G401.6 (cell line): ENCODE results near the gene RNFT2.

ENCODE experiments used
- FAIRE-seq: peaks from 2 replicates; lab custom pipeline; 2012; peaks lifted over from hg19 to GRCh38; lab: Jason Lieb, UNC

The RNFT2 gene

DNA sequence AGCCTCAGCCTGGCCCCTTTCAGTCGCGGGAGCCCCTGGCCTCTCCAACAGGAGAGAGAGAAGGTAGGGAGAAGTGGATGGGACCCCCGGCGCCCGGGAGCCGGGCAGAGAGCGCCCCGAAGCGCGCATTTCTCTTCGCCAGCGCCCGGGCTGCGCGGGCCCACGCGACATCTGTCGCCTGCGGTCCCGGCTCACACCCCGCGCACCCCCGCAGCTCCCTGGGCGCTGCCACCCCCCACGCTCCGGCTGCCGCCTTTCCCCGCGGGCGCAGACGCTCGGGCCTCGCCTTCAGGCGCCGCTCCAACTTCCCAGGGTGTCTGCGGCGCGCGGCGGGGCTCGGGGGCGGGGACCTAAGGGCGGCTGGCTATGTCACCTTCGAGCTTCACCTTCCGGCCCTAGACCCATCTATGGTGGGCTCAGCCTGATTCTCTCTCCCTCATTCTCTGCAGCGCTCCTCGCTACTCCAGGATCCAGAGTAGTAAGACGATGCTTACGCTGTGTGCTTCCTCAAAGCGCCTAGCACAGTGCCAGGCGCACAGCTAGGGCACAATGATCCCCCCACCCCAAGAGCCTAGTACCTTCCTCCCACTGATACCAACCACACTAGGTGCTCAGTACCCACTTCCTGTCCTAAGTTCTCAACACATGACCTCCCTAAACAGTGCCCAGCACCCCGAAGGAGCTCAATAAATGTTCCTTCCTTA lies 141.5 kb downstream of the RNFT2 start:
- no peak for FAIRE-seq

DNA sequence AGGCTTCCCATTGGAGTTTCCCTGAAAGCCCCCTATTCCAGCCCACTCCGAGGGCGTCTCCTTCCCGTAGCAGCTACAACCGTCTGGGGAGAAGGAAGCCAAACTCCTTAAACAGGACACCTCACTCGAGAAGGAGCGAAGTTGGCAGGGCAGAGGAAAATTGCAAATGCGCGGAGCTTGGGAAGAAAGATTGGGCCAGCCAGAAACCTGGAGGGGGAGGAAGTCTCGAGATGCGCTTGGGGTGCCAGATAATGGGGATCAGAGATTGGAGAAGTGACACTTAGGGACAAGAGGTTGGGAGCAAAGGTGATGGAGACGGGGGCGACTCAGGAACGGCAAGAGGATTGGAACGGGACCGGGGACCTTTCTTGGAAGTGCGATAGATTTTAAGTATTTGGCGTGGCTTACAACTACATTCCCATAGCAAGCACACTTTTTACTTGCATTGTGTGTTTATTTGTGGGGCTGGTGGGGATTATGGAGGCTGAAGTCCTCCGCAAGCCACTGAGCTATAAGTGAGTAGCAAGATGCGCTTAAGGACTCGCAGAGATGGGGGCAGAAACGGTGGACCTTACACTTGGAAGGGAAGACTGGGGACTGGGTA lies 142.2 kb downstream of the RNFT2 start:
- FAIRE-seq = no peak

DNA sequence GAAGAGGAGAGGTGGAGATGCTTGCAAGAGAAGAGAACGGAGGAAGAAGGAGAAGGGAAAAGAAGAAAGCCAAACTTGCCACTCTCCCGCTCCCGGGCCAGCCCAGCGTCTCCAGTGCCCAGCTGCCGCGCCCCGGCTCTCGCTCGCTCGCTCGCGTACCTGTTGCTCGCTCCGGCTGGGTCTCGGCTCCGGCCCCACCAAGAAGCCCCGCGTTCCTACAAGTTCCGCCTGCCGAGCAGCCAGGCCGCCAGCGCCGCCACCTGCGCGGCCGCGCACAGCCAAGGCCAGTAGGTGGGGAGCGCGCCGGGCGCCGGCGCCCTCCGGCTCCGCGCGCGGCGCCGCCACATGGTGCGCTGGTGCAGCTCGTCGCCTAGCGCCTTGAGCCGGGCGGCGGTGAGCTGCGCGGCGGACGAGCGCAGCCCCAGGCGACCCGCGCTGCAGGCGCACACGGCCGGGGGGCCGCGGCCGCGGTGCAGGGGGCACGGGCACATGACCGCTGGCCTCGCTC lies 142.8 kb downstream of the RNFT2 start:
- FAIRE-seq = no peak

DNA sequence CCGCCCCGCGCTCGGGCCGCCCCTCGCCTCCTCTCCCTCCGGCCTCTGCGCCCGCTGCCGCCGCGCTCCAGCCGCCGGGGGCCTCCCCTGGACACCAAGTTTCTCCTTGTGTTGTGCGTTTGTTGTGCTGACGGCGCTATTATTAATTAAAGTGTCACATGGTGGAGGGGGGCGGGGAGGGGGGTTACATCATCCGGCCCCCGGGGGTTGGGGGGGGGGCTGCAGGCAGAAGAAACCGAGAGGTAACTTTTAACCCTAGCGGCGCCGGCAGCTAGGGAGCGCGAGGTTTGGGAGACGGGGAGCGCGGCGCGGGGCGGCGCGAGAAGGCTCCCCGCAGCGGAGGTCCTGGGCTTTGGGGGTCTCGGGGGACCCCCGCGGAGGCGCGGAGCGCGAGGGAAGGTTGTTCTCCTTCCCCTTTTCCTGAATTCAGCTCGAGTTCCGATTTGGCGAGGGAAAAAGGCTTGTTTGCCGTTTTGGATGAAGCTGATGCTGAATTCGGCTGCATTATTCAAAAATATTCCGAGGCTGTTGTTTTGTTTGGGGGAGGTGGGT lies 143.3 kb downstream of the RNFT2 start, which contains the start of gene HRK:
Gene HRK (minus strand): TSS at position 117 of the 552 bp plus-strand sequence. CDS start 134 bp downstream, outside the sequence.
- FAIRE-seq = no peak

DNA sequence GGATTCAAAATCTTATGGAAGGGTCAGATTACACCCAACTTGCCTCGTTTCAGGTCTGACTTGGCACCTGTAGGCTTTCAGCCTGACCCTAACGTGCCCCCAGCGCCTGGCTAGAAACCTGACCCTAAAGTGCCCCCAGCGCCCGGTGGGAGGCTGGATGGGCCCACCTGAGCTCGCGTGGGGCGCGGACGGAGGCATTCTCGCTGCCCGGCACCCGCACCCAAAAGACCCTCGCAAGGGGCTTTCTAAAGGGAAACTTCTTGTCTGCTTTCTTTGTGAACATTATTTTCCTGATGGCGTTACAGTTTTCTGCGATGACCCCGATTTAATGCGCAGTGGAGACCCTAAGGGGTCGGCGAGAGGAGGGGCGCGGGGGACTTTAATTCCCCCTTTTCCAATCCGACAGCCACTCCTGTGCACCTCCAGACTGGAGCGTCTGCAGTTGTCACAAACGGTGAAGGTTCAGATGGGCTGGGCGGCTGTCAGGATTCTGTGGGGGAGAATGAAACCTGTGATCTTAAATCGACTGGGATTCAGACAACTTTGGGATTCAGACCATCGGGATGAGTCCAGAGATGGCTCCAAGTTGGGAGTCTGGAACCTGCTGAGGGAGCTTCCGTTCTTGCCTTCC lies 143.9 kb downstream of the RNFT2 start:
- FAIRE-seq = no peak

DNA sequence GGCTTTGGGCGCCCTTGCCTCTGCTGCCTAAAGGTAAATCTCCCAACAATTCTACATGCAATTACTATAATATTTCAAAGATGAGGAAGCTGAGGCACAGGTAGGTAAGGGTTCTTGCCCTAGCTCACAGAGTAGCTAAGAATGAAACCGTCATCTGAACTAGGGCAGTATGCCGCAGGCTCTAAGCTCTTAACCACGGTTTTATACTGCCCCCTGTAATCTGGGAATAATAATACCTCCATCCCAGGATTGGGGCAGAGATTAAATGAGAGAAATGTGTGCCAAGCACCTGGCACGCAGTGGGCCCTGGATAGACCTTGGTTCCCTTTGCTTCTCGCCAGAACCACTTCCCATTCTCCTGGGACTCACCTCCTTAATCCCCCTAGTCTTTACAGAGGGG lies 144.6 kb downstream of the RNFT2 start:
- peak; percentile 46 for FAIRE-seq

DNA sequence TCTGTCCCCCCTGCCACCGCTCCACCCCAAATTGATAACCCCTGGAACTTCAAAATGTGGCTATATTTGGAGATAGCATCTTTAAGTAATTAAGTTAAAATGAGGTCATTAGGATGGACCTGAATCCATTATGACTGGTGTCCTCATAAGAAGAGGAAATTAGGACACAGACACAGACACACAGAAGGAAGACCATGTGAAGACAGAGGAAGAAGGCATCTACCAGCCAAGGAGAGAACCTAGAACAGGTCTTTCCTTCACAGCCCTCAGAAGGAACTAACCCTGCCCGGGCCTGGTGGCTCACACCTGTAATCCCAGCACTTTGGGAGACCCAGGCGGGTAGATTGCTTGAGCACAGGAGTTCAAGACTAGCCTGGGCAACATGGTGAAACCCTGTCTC lies 146.8 kb downstream of the RNFT2 start:
- FAIRE-seq = no peak

DNA sequence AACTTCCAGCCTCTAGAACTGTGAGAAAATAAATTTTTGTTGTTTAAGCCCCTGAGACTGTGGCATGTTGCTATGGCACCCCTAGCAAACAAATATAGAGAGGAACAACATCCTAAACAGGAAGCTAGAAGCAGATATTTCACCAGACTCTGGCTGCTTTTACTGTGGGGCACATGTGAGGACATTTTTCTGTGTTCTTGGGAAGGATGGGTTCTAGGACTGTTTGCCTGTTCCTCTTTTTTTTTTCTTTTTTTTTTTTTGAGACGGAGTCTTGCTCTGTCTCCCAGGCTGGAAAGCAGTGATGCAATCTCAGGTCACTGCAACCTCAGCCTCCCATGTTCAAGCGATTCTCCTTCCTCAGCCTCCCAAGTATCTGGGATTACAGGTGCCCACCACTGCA lies 147.4 kb downstream of the RNFT2 start:
- no peak for FAIRE-seq

DNA sequence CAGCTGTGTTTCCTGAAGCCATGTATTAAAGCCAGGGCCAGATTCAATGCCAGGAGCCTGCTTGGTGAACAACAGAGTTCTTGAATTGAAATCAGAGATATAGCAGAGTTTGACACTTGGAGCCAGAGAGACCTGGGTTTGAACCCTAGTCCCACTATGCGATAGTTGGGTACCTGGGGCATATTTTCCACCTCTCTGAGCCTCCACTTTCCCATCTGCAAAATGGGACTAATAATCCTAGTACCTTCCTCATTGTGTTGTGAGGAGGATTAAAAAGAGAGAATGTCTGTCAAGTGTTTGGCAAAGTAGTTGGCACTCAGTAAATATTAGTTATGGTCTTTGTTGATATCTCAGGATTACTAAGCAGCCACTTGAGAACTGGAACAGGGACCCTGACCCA lies 149.1 kb downstream of the RNFT2 start:
- no peak for FAIRE-seq

DNA sequence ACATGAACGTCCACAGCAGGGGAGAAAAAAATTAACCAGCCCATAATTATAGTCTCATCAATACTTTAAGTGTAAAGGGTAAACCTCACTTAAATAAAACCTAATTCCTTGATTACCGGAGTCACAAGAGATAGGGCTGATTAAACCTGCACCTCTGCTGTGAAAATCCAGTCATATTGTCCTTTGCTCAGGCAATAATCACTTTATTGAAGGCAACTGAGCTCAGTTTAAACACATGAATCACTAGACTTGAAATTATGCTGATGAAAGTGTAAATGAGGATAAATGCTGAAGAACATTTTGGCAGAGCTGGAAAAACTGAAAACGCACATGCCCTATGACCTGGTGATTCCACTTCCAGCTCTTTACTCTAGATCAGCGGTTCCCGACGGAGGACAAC lies 149.8 kb downstream of the RNFT2 start:
- FAIRE-seq = no peak

DNA sequence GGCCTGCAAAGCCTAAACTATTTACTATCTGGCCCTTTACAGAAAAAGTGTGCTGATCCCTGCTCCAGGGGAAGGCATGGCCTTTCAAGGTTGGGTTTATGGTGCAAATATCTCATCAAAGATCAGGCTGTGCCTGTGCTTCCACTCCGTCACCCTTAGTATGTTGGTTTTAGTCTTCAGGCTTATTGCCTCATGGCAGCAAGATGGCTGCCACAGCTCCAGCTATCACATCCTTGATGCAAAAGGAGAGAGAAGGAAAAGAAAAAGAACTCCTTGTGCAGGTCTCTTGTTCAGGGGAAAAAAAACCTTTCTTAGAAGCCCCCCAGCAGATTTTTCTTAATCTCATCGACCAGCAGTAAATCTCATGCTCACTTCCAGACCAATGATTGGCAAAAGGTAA lies 152.2 kb downstream of the RNFT2 start:
- no peak for FAIRE-seq

DNA sequence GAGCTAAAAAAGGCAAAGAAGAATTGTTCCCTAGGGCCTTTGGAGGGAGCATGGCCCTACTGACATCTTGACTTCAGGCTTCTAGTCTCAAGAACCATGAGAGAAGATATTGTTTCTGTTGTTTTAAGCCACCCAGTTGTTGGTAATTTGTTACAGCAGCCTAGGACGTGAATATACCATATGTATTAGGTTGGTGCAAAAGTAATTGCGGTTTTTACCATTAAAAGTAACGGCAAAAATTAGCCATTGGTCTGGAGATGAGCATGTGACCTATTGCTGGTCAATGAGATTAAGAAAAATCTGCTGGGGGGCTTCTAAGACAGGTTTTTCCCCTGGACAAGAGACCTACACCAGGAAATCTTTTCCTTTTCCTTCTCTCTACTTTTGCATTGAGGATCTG lies 152.9 kb downstream of the RNFT2 start:
- no peak for FAIRE-seq

DNA sequence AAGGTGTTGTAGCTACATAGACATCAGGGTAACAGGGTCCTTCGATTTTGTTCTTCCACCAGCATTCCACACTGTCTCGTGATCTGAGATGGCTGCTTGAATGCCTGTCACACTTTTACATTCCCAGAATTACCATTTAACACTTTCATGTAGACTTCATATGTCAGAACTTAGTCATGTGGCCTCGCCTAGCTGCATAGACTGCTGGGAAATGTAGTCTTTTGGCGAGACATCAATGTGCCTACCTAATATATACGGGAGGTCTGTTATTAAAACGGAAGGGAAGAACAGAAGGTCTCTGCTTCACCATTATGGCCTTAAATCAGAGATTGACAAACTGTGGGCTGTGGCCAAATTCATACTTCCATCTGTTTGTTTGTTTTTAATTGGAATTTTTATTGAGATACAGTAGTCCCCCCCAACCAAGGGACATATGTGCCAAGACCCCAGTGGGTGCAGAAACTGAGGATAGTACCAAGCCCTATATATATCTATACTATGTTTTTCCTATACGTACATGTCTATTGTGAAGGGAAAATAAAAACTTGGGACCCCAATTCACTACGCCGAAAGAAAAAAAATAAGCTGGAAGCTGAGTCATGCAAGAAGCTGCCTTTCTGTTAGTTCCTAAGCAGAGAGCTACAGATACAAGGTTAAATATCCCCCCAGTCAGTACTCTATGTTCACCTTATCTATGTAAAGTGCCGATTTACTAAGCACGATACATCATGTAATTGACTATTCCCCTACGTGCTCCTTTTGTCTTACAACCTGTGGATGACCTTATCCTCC lies 154.4 kb downstream of the RNFT2 start:
- no peak for FAIRE-seq

DNA sequence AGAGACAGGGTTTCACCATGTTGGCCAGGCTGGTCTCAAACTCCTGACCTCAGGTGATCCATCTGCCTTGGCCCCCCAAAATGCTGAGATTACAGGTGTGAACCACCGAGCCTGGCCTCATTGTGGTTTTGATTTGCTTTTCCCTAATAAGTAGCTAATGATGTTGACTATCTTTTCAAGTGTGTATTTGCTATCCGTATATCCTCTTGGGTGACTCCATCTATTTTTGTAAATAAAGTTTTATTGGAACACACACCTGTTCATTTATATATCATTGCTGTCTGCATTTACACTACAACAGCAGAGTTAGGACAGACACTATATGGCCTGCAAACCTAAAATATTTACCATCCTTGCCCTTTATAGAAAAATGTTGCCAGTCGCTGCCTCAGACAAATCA lies 156.8 kb downstream of the RNFT2 start:
- FAIRE-seq = no peak

DNA sequence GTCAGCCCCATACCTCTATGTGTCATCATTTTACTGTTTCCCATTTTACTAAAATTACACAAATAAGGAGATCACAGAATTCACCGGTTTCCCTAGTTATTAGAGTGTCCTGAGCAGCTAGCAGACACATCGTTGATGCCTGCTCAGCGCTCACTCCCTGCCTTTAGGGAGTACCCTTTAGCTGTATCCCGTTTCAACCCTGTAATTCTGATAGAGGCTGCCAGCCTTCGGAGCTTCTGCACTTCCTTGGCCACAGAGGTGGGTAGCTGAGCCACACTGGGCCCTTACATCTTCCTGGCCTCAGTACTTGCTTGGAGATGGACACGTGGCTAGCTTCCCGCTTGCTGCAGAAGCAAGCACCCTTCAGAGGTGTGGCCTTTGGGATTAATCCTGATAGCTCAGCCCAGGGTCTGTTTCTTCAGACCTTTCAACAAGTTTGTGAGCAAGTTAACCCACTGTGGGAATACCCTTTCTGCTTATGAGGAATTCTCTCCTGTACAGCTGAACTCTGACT lies 158.4 kb downstream of the RNFT2 start:
- no peak for FAIRE-seq

DNA sequence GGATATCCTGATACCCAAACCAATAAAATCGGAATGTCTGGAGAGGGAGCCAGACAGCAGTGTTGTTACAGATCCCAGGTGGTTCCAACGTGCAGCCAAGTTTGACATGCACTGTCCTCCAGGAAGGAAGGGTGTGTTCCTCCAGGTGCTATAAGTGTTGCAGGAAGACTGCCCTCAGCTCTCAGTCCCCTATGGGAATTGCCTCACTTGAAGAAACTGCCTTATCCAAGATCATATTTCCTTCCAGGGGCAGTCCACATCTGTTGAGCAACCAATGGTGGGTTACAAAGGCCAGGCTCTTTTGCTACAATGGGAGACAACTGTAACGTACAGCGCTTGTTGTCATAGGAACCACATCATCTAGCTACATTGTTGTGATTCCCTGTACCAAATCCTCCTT lies 159.4 kb downstream of the RNFT2 start:
- no peak for FAIRE-seq

DNA sequence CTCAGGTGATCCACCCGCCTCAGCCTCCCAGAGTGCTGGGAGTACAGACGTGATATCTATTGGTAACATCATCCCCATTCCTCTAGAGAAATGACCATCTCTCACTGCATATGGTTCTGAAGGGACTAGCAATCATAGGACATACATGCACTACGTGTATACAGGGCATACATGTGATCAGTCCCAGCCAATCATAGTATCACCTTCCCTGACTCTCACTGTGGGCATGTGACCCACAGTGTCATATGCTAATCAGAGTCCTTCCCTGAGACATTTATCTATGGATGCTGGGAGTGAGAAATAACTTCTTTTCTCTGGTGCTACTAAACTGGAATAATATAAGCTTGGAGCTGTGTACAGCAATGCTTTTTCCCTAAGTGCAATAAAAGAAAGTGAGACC lies 160.6 kb downstream of the RNFT2 start:
- no peak for FAIRE-seq

DNA sequence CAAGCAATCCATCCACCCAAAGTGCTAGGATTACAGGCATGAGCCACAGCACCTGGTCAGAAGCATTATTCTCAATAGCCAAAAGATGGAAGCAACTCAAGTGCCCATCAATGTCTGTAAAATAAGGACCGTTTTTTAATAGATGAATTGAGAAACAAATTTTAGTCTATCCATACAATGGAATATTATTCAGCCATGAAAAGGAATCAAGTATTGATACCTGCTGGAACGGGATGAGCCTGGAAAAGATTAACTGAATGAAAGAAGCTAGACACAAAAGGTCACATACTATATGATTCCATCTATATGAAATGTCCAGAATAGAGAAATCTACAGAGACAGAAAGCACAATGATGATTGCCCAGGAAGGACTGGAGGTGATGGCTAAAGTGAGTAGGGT lies 163.5 kb downstream of the RNFT2 start:
- FAIRE-seq = no peak
